MM.1S (cell line): Measurements from ENCODE around the gene ZDHHC1.

Source experiments
- EZH2phosphoT487 ChIP-seq: fragments of 300-600 bp; sonication (generic); IDR thresholded peaks from 2 replicates; pipeline ENCODE4 v1.6.1; 2018; ENCODE audit warnings: antibody characterized with exemption, low read length
- TF ChIP-seq, protein P1 (sequence below): fragments of 300-600 bp; sonication (generic); IDR thresholded peaks from 2 replicates; pipeline ENCODE4 v1.5.1; 2016; ENCODE audit warnings: antibody characterized with exemption, low read length, mixed read lengths

DNA sequence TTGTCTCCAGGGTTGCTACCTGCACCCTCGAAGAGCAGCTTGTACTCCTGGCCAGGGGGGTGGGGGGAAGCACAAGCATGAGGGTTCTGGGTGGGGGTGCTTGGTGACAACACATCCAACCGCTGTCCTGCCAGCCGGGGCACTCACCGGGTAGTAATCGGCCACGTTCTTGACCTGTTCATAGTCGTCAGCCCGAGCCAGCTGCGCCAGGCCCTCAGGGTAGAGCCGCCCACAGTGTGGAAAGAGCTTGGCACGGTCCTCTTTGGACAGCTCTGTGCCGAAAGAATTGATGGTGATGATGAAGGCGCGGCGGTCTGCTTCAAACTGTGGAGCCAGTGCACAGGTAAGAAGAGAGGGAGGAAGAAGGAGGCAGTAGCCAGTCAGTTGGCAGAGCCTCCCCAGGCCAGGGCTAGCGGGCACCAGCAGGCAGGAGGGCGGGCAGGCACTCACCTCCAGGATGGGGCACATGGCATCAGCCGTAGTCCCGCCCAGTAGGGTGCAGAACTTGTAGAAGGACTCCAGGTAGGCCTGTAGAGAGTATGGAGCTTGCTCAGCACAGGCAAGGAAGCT lies 22.6 kb upstream of the ZDHHC1 start:
- TF ChIP-seq, protein P1, sequence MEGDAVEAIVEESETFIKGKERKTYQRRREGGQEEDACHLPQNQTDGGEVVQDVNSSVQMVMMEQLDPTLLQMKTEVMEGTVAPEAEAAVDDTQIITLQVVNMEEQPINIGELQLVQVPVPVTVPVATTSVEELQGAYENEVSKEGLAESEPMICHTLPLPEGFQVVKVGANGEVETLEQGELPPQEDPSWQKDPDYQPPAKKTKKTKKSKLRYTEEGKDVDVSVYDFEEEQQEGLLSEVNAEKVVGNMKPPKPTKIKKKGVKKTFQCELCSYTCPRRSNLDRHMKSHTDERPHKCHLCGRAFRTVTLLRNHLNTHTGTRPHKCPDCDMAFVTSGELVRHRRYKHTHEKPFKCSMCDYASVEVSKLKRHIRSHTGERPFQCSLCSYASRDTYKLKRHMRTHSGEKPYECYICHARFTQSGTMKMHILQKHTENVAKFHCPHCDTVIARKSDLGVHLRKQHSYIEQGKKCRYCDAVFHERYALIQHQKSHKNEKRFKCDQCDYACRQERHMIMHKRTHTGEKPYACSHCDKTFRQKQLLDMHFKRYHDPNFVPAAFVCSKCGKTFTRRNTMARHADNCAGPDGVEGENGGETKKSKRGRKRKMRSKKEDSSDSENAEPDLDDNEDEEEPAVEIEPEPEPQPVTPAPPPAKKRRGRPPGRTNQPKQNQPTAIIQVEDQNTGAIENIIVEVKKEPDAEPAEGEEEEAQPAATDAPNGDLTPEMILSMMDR: no peak
- no peak for TF ChIP-seq EZH2phosphoT487
